Keratinocyte (primary cell): Measurements from ENCODE around the gene CHD9NB. TPM values are rescaled to one million over a fixed set of nuclear protein-coding genes. Genes with fewer than 3 reads are reported as not detected.

Experiments
- DNase-seq: peaks from one replicate; pipeline ENCODE4 v3.0.0-alpha.2; 2011; ENCODE audit warnings: low read depth, missing footprints, low spot score
- FAIRE-seq: peaks from 2 replicates; lab custom pipeline; 2011; peaks lifted over from hg19 to GRCh38; lab: Jason Lieb, UNC
- H2AFZ ChIP-seq: 2 replicates; pipeline ENCODE4 v1.6.0; 2012; ENCODE audit warnings: low read length, control low read depth, inconsistent platforms; ENCODE audit not compliant: control insufficient read depth
- H3K27ac ChIP-seq: 2 replicates; pipeline ENCODE4 v1.5.1; 2011; ENCODE audit warnings: low read length; ENCODE audit not compliant: control insufficient read depth, insufficient read depth
- H3K27me3 ChIP-seq: 3 replicates; pipeline ENCODE4 v1.6.0; 2011; ENCODE audit warnings: low read length; ENCODE audit not compliant: control insufficient read depth, insufficient read depth; ENCODE audit errors: extremely low read depth
- H3K36me3 ChIP-seq, 2 experiments: 2 replicates in 1 of 2; 3 replicates in 1 of 2; pipeline ENCODE4 v1.5.1; 2011; ENCODE audit warnings: low read length in 2 of 2, mild to moderate bottlenecking in 1 of 2; ENCODE audit not compliant: control insufficient read depth in 2 of 2, insufficient read depth in 2 of 2; ENCODE audit errors: extremely low read depth in 1 of 2
- H3K4me1 ChIP-seq: 3 replicates; pipeline ENCODE4 v1.5.1; 2011; ENCODE audit warnings: low read length; ENCODE audit not compliant: control insufficient read depth, insufficient read depth; ENCODE audit errors: extremely low read depth
- H3K4me2 ChIP-seq: 3 replicates; pipeline ENCODE4 v1.6.0; 2011; ENCODE audit warnings: low read depth, low read length; ENCODE audit not compliant: control insufficient read depth, insufficient read depth; ENCODE audit errors: extremely low read depth
- H3K4me3 ChIP-seq, 3 experiments: fragments of 200-600 bp in 1 of 3; sonication (generic) in 1 of 3; 2 replicates in 2 of 3; 3 replicates in 1 of 3; pipeline ENCODE4 v1.5.1; 2011 to 2016; ENCODE audit warnings: low read length in 3 of 3, mild to moderate bottlenecking in 3 of 3, control low read depth in 2 of 3, inconsistent platforms in 1 of 3, low read depth in 1 of 3, mixed read lengths in 1 of 3, mixed run types in 1 of 3, moderate library complexity in 1 of 3; ENCODE audit not compliant: control insufficient read depth in 2 of 3, insufficient read depth in 2 of 3; ENCODE audit errors: extremely low read depth in 1 of 3
- H3K79me2 ChIP-seq: 2 replicates; pipeline ENCODE4 v1.6.0; 2012; ENCODE audit warnings: low read length; ENCODE audit not compliant: control insufficient read depth, insufficient read depth
- H3K9ac ChIP-seq: 3 replicates; pipeline ENCODE4 v1.6.0; 2011; ENCODE audit warnings: low read length; ENCODE audit not compliant: control insufficient read depth, insufficient read depth; ENCODE audit errors: extremely low read depth
- H3K9me1 ChIP-seq: 3 replicates; pipeline ENCODE4 v1.6.0; 2011; ENCODE audit warnings: low read length; ENCODE audit not compliant: control insufficient read depth, insufficient read depth; ENCODE audit errors: extremely low read depth
- H3K9me3 ChIP-seq: 2 replicates; pipeline ENCODE4 v1.5.1; 2012; ENCODE audit warnings: low read depth, low read length; ENCODE audit not compliant: control insufficient read depth
- H4K20me1 ChIP-seq: 3 replicates; pipeline ENCODE4 v1.6.0; 2011; ENCODE audit warnings: low read length; ENCODE audit not compliant: control insufficient read depth, insufficient read depth; ENCODE audit errors: extremely low read depth
- CTCF ChIP-seq, 3 experiments: IDR thresholded peaks in 1 of 3; conservative IDR thresholded peaks in 1 of 3; optimal IDR thresholded peaks in 1 of 3; 2 replicates in 2 of 3; 3 replicates in 1 of 3; pipeline versions ENCODE3 to v1.5.1; 2011; ENCODE audit warnings: low read length in 3 of 3, mild to moderate bottlenecking in 3 of 3, moderate library complexity in 2 of 3, control low read depth in 1 of 3, inconsistent platforms in 1 of 3; ENCODE audit not compliant: insufficient read depth in 2 of 3; ENCODE audit errors: extremely low read depth in 1 of 3
- EZH2 ChIP-seq: IDR thresholded peaks from one replicate; pipeline ENCODE4 v1.6.1; 2012; ENCODE audit warnings: inconsistent platforms, mild to moderate bottlenecking, low read length, moderate library complexity
- dilution Hi-C: fragments of 300-500 bp; cut with MboI; formaldehyde crosslinking; loops from one replicate; pipeline ENCODE4 v1.7.0; 2020; ENCODE audit warnings: low sequenced_read_pairs; ENCODE audit not compliant: extremely low pct_ligation_motif_present
- polyA plus RNA-seq, 5 experiments: library from polyadenylated mRNA; depleted of rRNA in 3 of 5; stranded (reverse) in 3 of 5; stranded (forward) in 1 of 5; unstranded in 1 of 5; fragments of >200 nt; gene quantifications; 1 replicate in 1 of 5; 2 replicates in 3 of 5; 3 replicates in 1 of 5; pipeline versions ENCODE4 v1.2.1 to v1.2.3, GENCODE V29; 2011 to 2012; ENCODE audit warnings: missing spikeins in 2 of 5, low read depth in 1 of 5, low replicate concordance in 1 of 5

CHD9NB gene
- polyA plus RNA-seq, 1 donor (not counting 4 experiments of a cell fraction or from before 2014, with no cell fraction given): 0.64 TPM

- dilution Hi-C loops: no loop called here
- Histone ChIP-seq H3K27me3 (no peaks in the 10 kb centered on the region), H3K4me3 (no peak overlapping the region), H3K4me2 (no peak overlapping the region), H4K20me1 (no peaks in the 10 kb centered on the region), H3K27ac (no peak overlapping the region), H3K36me3 (no peaks in the 10 kb centered on the region), H3K9me1 (no peaks in the 10 kb centered on the region), H3K9ac (no peak overlapping the region), H3K4me1 (no peaks in the 10 kb centered on the region), H3K9me3 (no peaks in the 10 kb centered on the region), H2AFZ (no peak overlapping the region), H3K79me2 (no peaks in the 10 kb centered on the region)
- TF ChIP-seq EZH2 (no peak), CTCF (optimal IDR thresholded peaks at IDR 0.05 in 1 of 3, IDR thresholded peaks at IDR 0.05 in 1 of 3, conservative IDR thresholded peaks at IDR 0.05 in 1 of 3; ENCODE audit: extremely low read depth in 1 of 3, insufficient read depth in 2 of 3, low read length in 3 of 3) (no peak)
- DNase-seq (no peak), FAIRE-seq (no peak)
These were observed 59.5 kb downstream of the CHD9NB start for GRCh38 chr16:52993179-52993578.

GRCh38 chr16:52991572-52991971, 61.1 kb downstream of the CHD9NB start:
- H3K27ac ChIP-seq: no peak overlapping the region
- DNase-seq (no peak), FAIRE-seq (no peak)
- H2AFZ ChIP-seq: no peak overlapping the region
- no peak overlapping the region for H3K9ac ChIP-seq
- no peaks in the 10 kb centered on the region for H3K9me1 ChIP-seq
- no peak overlapping the region for H3K4me2 ChIP-seq
- no peaks in the 10 kb centered on the region for H3K79me2 ChIP-seq
- no peak overlapping the region for H3K4me3 ChIP-seq
- H3K36me3 ChIP-seq: no peaks in the 10 kb centered on the region
- TF ChIP-seq EZH2 (no peak), CTCF (optimal IDR thresholded peaks at IDR 0.05 in 1 of 3, IDR thresholded peaks at IDR 0.05 in 1 of 3, conservative IDR thresholded peaks at IDR 0.05 in 1 of 3; ENCODE audit: extremely low read depth in 1 of 3, insufficient read depth in 2 of 3, low read length in 3 of 3) (no peak)
- dilution Hi-C loops: no loop called here
- no peaks in the 10 kb centered on the region for H3K27me3 ChIP-seq
- no peaks in the 10 kb centered on the region for H4K20me1 ChIP-seq
- H3K9me3 ChIP-seq: no peaks in the 10 kb centered on the region
- H3K4me1 ChIP-seq: no peaks in the 10 kb centered on the region

Other genes starting within 250 kb of the CHD9NB start
- gene CHD9, start 2.1 kb upstream of the CHD9NB start, polyA plus RNA-seq: 18.5 to 32.8 TPM (median 24.7 TPM) in 3 replicates